ENCODE data around the gene ZBTB7C. TPM values are rescaled to one million over a fixed set of nuclear protein-coding genes. Genes with fewer than 3 reads are reported as not detected.

ZBTB7C gene
- total RNA-seq, 2 experiments from 2014 or later: 0.04 to 0.06 TPM

DNA sequence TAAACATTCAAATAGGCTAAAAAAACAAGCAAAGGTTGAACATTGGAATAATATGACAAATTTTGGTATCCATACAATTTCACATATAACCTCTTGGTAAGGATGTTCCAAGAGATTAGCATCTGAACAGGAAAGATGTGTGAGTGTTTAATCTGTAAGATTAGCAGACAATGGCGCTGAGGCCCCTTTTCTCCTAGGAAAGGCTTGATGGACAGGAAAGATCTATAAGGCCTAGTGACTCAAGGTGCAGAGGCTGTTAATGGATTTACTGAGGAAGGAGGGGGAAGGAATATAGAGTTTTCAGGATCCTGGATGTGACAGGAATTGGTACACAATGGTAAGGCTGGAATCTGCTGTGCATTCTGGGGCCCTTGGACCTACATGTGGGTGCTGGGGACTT is 430.6 kb downstream of the ZBTB7C start:
- CTCF ChIA-PET: no interaction called here
- POLR2A ChIA-PET: no interaction called here

DNA sequence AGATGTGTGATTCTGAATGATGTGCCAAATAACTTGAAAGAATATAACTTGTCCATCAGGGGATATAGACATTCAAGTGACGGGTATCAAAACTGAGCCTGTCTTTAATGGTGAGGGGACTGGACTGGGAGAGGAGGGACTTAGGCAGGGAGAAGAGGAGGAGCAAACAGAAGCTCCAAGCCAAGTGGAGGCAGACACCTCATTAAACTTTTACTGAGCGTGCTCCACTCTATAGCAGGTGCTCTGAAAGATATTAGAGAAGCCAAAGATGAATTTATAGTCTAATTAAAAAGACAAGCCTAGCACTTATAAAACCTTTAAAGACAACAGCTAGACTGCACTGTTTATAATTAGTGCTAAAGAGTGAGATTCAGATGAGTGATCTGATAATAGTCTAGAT is 431.0 kb downstream of the ZBTB7C start:
- ChIA-PET POLR2A (no interaction called here), CTCF (no interaction called here)

Other genes starting within 250 kb of the ZBTB7C start
- gene CTIF, start 129.6 kb upstream of the ZBTB7C start, total RNA-seq: 1 to 10 TPM; 6.3 to 6.9 TPM